ENCODE data around the gene ADK. TPM values are rescaled to one million over a fixed set of nuclear protein-coding genes. Genes with fewer than 3 reads are reported as not detected.

The ADK gene
- total RNA-seq, 3 donors from 2014 or later: 27.2 to 50.8 (median 40.0) TPM

DNA sequence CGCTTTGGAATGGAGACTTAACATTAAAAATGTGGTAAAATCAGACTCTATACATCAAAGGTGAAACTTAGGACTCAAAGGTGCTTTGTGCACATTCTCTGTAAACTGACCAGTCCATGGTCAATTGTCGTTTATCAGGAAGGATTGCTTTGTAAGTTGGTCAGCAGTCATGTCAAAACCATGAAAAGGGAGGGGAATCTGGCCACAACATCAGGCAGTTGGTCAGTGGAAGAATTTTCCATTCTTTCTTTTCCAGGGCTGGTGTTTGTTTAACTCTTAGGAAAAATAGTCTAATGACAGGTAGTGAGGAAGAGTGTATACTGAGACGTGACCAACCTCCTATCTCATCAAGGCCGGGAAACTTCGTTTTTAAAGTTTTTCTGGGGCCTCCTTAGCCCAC is 226.5 kb downstream of the ADK start:
- no peaks in the 10 kb centered on the region for H3K4me1 ChIP-seq
- intact Hi-C loops (cut with DNase I; ENCODE audit: low total_unique reads): no loop called here

DNA sequence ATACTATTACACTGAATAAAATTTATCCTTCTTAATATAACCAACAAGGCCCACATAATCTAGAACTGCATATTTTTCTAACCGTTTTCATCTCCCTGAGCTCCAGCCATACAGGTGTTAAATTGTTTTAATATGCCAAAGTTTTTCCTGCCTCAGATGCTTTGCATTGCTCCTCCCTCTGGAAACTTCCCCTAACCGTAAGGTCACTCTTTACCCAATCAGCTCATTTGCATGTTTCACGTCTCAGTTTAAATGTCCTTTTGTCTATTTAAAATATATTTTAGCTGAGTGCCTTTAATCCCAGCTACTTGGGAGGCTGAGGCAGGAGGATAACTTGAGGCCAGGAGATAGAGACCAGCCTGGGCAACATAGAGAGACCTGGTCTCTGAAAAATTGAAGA is 228.5 kb downstream of the ADK start:
- intact Hi-C loops (cut with DNase I; ENCODE audit: low total_unique reads): no loop called here

More for the DNA sequence above, 226.5 kb downstream of the ADK start:
- Histone ChIP-seq H3K4me3 (no peak overlapping the region), H3K36me3 (no peaks in the 10 kb centered on the region), H3K27ac (no peak overlapping the region), H3K9me3 (no peaks in the 10 kb centered on the region), H3K27me3 (no peaks in the 10 kb centered on the region)
- no peak for TF ChIP-seq POLR2AphosphoS5 (IDR thresholded peaks at IDR 0.05)
- TF ChIP-seq, protein P1, sequence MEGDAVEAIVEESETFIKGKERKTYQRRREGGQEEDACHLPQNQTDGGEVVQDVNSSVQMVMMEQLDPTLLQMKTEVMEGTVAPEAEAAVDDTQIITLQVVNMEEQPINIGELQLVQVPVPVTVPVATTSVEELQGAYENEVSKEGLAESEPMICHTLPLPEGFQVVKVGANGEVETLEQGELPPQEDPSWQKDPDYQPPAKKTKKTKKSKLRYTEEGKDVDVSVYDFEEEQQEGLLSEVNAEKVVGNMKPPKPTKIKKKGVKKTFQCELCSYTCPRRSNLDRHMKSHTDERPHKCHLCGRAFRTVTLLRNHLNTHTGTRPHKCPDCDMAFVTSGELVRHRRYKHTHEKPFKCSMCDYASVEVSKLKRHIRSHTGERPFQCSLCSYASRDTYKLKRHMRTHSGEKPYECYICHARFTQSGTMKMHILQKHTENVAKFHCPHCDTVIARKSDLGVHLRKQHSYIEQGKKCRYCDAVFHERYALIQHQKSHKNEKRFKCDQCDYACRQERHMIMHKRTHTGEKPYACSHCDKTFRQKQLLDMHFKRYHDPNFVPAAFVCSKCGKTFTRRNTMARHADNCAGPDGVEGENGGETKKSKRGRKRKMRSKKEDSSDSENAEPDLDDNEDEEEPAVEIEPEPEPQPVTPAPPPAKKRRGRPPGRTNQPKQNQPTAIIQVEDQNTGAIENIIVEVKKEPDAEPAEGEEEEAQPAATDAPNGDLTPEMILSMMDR (IDR thresholded peaks at IDR 0.05): no peak
- TF ChIP-seq POLR2A (IDR thresholded peaks at IDR 0.05): no peak
- DNase-seq (ENCODE audit: low spot score in 2 of 2): no peak

DNA sequence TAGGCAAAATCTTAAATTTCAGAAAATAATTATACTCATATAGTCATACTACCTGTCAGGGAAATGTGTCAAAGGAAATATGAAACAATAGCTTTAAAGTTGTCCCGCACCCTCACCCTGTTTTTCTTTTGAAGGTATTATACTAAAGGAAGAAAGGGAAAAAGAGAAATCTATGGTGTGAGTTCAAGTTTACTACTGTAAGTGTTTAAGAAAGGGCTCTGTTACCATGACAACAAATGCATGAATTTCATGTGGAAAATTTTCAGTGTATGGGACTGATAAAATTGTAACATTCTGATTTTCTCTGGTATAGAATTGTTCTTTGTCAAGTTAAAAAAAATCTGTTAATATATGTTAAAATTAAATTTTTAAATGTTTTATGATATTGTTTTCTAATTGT is 229.8 kb downstream of the ADK start:
- H3K36me3 ChIP-seq: no peaks in the 10 kb centered on the region

More for the DNA sequence above, 228.5 kb downstream of the ADK start:
- TF ChIP-seq, protein P1 (IDR thresholded peaks at IDR 0.05): no peak
- TF ChIP-seq POLR2AphosphoS5 (IDR thresholded peaks at IDR 0.05) (no peak), POLR2A (IDR thresholded peaks at IDR 0.05) (no peak)
- Histone ChIP-seq H3K27me3 (no peaks in the 10 kb centered on the region), H3K9me3 (no peaks in the 10 kb centered on the region), H3K4me3 (no peak overlapping the region), H3K4me1 (no peaks in the 10 kb centered on the region), H3K36me3 (no peaks in the 10 kb centered on the region), H3K27ac (no peak overlapping the region)
- DNase-seq (ENCODE audit: low spot score in 2 of 2): no peak

DNA sequence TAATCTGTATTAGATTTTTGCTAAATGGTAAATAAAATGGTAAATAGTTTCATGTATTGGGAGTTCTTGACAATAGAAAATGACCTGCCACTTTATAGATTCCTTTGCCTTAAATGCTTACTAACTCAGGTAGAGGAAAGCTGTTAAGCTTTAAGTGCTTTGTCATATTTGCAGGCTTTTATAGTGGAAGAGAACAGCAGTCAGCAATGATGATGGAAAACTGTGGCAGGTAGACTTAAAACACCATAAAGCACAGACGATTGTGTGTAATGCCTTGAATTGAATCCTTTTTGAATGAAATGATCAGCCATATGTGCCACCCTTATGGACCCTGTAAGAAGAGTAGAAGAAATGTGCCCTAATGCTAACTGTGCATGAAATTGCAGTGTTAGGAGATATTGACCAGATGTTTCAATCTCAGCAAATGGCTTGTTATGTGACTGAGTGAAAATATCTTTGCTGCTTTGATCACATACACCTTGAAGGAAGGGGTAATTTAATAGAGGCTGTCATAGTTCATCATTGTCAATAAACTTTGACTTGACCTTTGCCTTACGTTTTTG is 230.4 kb downstream of the ADK start:
- no peak overlapping the region for H3K27ac ChIP-seq
- TF ChIP-seq POLR2AphosphoS5 (IDR thresholded peaks at IDR 0.05) (no peak), POLR2A (IDR thresholded peaks at IDR 0.05) (no peak)
- TF ChIP-seq, protein P1 (IDR thresholded peaks at IDR 0.05): no peak

More for the DNA sequence above, 229.8 kb downstream of the ADK start:
- no peaks in the 10 kb centered on the region for H3K4me1 ChIP-seq
- no peaks in the 10 kb centered on the region for H3K9me3 ChIP-seq
- DNase-seq (ENCODE audit: low spot score in 2 of 2): no peak
- H3K27me3 ChIP-seq: no peaks in the 10 kb centered on the region
- no peak overlapping the region for H3K4me3 ChIP-seq
- intact Hi-C loops (cut with DNase I; ENCODE audit: low total_unique reads): no loop called here
- TF ChIP-seq POLR2AphosphoS5 (IDR thresholded peaks at IDR 0.05) (no peak), POLR2A (IDR thresholded peaks at IDR 0.05) (no peak)
- TF ChIP-seq, protein P1 (IDR thresholded peaks at IDR 0.05): no peak
- no peak overlapping the region for H3K27ac ChIP-seq

DNA sequence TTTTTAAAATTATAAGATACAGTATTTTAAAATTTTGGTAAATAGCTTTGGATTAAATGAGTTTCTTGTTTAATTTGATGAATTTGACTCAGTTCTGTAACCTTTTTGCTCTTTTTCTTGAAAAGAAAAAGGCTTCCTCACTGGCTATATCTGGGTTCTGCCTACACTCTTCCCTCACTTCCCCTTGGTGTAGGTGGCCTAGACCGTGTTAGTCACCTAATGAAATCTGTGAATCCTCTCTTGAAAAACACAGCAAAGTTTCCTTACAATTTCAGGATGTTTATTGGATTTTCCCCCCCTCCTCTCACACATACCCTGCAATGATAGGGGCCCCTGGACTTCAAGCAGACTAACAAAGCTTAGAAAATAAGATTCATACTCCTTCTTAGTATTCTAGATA is 231.6 kb downstream of the ADK start:
- TF ChIP-seq, protein P1 (IDR thresholded peaks at IDR 0.05): no peak
- TF ChIP-seq POLR2A (IDR thresholded peaks at IDR 0.05): no peak
- no peak for TF ChIP-seq POLR2AphosphoS5 (IDR thresholded peaks at IDR 0.05)
- no peak overlapping the region for H3K27ac ChIP-seq
- no peaks in the 10 kb centered on the region for H3K4me1 ChIP-seq
- intact Hi-C loops (cut with DNase I; ENCODE audit: low total_unique reads): no loop called here
- no peak for DNase-seq (ENCODE audit: low spot score in 2 of 2)
- no peak overlapping the region for H3K4me3 ChIP-seq
- no peaks in the 10 kb centered on the region for H3K9me3 ChIP-seq
- H3K36me3 ChIP-seq: no peaks in the 10 kb centered on the region
- H3K27me3 ChIP-seq: no peaks in the 10 kb centered on the region

More for the DNA sequence above, 230.4 kb downstream of the ADK start:
- Histone ChIP-seq H3K4me1 (no peaks in the 10 kb centered on the region), H3K36me3 (no peaks in the 10 kb centered on the region), H3K27me3 (no peaks in the 10 kb centered on the region), H3K9me3 (no peaks in the 10 kb centered on the region), H3K4me3 (no peak overlapping the region)
- no peak for DNase-seq (ENCODE audit: low spot score in 2 of 2)
- intact Hi-C loops (cut with DNase I; ENCODE audit: low total_unique reads): no loop called here

Measured in breast epithelium (tissue), 4 donors.